Hematopoietic multipotent progenitor cell treated with erythropoietin and hydrocortisone succinate and interleukin-3 and kit ligand, for 17 days (in vitro differentiated cells): ENCODE results near the gene BAAT.

ENCODE experiments used
- DNase-seq: peaks from one replicate; pipeline ENCODE4 v3.0.0-alpha.2; 2015; ENCODE audit warnings: low spot score

The BAAT gene

DNA sequence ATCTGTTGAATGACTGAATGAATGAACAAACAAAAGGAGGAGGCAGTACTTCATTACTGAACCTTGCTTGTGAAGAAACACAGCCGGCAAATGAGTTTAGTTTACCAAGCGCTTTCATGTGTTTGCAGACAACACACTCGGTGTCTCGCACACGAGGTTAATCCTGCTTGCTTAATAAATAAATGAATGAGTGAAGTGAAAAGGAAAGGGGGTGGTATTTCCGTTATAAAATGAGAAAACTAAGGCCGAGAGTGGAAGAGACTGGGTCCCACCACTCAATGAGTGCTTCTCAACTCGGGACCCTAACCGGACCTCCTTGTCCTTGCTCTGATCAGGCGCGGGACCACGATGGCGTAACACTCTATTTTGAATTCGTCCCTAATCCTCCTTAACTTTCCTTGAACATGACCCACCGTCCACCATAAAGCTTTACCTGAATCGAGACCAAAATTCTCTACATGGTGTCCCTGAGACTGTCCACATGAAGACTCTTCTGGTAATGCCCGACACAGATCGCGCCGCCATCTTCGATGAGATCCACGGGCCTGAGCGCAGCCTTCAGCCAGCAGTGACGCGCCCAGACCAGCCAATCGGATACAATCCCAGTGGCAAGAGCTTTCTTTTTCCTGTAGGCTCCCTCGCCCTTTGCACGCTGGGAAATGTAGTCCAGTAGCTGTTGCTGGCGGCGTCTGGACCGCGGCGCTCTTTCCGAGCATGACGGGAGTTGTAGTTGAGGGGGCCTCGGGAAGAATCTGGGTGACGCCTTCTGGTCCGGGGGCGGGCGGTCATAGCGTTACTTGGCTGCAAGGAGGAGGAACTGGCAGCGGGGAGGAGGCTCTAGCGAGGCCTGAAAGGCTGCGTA, 13.5 kb upstream of the BAAT start, which contains the start of the genes MRPL50 and ZNF189:
Gene MRPL50, minus strand, starts transcription at position 551 of the 862 bp plus-strand sequence. Its CDS starts 26 bp downstream, at position 525.
Gene ZNF189, plus strand, starts transcription at position 784 of the 862 bp plus-strand sequence. CDS start 306 bp downstream, outside the sequence.
- DNase-seq = peak; percentile 98

DNA sequence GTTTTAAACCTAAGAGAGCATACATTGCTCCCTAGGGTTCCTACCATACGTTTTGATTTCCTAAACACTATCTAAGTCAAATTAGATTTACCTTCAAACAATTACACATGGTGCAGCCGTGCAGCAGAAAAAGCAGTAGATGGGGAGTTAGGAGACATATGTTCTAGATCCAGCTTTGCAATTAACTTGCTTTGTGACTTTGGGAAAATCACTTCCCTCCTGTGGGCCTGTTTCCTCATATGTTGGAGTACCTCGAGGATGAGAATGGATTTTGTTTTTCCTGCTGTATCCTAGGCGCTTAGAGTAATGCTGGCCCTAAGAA, 12.9 kb upstream of the BAAT start:
- DNase-seq = no peak

DNA sequence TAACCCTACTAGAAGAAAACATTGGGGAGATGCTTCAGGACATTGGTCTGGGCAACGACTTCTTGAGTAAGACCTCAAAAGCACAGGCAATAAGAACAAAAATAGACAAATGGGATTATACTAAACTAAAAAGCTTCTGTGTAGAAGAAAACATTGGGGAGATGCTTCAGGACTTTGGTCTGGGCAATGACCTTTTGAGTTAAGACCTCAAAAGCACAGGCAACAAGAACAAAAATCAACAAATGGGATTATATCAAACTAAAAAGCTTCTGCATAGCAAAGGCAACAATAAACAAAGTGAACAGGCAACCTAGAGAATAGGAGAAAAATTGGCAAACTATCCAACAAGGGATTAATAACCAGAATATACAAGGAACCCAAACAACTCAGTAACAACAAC, 9.9 kb upstream of the BAAT start:
- no peak for DNase-seq

DNA sequence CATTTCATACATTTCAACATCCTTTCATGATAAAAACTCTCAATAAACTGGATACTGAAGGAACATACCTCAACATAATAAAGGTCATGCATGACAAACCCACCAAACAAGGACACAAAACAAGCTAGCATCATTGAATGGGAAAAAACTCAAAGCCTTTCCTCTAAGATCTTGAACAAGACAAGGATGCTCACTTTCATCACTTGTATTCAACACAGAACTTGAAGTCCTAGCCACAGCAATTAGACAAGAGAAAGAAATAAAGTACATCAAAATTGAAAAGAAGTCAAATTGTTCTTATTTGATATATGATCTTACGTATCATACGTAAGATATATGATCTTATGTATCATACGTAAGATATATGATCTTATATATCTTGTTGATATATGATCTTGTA, 8.3 kb upstream of the BAAT start:
- no peak for DNase-seq

DNA sequence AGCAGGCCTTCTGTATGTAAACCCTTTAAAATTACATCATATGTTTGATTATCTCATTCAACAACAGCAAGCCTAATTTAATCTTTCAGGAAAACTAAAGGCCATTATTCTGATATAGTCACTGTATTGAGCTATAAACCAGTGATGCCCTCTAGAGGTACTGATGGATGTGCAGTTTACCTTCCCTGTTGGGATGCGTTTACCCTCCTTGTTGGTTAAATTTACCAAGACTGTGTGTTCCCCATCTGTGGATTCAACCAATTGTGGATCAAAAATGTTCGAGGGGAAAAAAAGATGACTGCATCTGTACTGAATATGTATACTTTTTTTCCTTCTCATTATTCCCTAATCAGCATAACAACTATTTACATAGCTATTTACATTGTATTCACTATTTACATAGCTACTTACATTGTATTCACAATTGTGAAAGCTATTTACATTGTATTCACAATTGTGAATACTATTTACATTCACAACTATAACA, 3.7 kb upstream of the BAAT start:
- peak; percentile 9 for DNase-seq

DNA sequence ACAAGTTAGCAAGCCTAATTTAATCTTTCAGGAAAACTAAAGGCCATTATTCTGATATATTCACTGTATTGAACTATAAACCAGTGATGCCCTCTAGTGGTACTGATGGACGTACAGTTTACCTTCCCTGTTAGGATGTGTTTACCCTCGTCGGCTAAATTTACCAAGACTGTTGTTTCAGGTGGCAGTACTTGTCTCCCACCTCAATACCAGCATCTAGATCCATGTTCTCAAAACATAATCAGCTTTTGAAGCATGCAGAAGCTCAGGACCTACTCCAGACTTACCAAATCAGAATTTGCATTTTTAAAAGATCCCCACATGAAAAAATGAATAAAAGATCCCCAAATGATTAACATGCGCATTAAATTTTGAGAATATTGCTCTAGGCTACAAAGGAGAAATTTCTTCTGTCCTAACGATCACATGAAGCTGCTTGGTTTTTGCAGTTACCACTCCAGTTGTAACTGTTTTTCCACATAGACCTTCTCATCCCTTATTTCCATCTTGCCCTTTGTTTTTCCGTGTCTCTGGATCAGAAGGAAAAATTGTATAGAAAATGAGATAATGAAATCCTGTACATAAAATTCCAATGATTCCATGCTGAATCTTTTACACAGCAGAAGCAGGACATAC, 3.2 kb upstream of the BAAT start:
- peak; percentile 64 for DNase-seq

DNA sequence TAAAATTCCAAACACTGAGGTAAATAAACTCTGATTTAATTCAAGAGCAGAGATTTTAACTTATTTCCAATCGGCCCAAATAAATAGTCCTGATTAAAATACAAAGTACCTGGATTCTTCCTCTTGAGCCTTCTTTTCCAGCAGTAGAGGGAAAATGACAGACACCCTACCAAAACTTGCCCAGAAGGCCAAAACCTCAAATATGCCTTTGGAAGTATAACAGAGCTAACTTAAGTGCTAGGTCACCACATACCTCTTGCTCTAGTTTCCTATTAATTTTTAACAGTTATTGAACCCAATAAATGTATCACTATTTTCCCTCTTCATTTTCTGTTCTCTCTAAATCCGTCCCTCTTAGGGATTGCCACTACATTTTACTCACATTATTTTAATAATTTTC, 1.4 kb downstream of the BAAT start:
- DNase-seq = no peak

DNA sequence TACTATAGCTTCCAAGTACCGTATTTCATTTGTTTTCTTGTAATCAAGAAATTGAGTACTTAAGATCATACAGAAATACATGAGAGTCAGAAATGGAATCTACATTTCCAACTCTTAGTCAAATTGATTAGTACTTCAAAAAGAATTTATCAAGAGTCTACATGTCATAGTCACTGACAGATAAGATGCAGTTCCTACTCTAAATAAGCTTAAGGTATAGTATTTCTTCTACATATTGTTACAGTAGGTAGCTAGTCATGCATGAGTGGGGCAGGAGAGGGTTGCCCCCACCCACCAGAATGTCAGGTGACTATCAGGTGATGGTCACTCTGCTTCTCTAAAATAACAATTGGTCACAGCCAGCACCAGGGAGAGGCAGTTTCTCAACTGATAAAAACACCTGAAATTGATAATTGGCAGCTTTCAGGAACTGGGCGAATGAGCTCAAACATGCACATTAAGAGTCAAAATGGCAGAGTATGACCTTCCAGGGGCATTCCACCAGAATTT, 2.9 kb downstream of the BAAT start:
- DNase-seq = no peak

DNA sequence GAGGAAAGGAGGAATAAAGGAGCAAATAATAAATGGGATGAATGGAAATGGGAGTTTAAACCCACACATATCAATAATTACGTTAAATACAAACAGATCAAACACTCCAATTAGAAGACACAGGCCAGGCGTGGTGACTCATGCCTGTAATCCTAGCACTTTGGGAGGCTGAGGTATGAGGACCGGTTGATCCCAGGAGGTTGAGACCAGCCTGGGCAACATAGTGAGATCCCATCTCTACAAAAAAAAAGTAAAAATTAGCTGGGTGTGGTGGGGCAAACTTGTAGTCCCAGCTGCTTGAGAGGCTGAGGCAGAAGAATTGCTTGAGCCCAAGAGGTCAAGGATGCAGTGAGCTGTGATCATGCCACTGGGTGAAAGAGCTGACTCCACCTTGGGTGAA, 3.7 kb downstream of the BAAT start:
- no peak for DNase-seq

DNA sequence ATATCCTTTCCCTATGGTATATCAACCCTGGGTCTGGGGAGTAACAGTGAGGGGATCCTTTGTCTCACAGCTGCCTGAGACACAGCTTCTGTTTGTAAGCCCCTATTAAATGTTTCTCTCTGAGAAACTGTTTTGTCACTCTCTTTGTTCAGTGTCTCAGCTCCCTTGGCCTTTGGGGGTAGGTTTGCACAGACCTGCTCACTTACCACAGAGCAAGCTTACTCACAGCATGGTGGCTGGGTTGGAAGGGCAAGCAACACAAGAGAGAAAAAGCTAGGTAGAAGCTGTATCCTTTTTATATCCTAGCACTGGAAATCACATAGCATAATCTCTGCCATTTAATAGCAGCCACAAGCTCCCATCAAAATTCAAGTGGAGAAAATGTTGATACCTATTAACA, 4.5 kb downstream of the BAAT start:
- no peak for DNase-seq

DNA sequence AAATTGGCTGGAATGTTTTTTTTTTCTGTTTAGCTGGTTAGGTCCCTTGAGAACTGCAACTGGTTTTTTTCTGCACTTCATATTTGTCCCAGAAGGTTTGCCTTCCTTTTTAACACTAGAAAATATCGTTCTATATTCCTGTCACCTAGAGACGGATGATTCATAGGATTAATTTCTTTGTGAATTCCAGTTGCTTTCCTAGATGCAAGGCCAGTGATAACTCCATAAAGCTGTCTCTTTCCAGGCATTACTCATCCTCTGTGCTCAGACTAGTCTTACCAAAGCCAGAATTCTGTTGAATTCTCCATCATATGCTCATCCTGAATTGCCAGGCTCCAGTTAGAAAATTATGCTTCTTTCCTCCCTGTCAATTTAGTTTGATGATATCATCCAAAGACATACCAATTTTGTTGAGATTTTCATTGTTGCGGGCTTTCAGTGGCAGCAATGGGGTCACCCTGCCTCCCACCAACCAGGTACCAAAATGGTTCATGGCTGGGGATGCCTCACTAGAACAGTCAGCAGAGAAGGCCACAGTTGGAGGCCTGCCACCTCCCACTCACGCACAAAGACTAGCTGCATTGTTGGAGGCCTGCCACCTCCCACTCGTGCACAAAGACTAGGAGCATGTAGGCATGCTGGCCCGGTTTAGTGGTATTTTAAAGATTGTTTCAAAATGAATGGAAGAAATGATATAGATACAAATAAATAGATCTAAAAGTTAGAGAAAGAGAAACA, 8.5 kb downstream of the BAAT start:
- no peak for DNase-seq

DNA sequence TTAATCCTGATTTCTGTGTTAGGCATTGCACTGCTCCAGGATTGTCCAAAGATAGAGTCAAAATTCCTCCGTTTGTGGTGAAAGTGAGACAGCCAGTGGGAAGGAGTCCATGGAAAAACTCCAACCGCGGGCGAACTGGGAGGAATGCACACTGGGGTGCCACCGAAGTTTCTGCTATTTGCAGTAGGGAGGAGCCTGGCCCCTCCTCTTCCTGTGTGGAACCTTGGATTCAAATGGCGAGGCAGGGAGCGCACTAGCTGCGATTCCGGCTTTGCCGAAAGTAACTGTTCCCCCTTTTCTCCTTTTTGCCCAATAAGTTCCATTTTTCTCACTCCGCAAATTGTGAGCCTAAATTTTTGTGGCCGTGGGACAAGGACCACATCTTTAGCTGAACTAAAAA, 9.3 kb downstream of the BAAT start:
- DNase-seq = no peak

DNA sequence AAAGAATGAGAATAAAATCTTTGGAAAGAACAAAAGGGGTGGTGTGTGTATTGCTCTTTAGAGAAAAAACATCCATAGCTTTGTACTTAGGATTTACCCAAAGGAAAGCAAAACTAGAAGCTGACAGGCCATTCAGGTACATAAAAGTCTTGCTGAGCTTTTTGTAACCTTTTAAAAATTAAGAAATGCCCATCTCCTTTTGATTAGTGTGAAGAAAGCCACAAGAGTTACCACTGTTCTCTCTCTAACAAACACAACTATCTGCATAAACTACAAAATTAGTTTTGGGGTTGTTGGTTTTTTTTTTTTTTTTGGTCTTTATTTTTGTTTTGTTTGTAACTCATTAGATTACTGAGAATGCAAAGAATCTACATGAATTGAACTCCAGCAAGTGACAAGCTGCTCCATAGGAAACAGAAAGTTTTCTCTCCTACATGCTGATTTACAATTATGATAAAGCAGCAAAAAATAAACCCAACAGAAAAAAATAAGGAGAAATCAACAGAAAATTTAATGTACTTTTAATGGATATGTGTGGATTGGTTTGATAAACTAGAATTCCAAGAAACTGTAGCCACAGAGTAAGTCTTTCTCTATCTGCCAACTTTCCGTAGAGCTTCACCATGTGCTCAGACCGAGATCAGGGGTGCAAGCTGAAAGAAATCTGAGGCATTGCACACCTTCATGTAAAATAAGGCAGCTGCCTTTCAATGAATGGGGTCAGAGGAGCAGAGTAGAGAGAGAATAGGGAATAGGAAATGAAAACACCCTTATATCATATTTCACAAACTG, 12.3 kb downstream of the BAAT start:
- no peak for DNase-seq

DNA sequence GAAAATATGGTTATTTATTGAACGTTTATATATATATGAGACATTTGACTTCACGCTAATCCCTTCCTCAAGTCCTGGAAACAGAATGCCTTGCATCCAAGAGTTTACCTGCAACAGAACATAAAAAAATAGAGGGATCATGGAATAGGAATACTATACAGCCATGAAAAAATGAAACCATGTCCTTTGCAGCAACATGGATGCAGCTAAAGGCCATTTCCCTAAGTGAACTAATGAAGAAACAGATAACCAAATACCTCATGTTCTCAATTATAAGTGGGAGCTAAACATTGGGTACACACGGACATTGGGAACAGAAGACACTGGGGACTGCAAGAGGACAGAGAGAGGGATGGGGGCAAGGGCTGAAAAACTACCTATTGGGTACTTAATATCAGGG, 13.0 kb downstream of the BAAT start:
- no peak for DNase-seq

DNA sequence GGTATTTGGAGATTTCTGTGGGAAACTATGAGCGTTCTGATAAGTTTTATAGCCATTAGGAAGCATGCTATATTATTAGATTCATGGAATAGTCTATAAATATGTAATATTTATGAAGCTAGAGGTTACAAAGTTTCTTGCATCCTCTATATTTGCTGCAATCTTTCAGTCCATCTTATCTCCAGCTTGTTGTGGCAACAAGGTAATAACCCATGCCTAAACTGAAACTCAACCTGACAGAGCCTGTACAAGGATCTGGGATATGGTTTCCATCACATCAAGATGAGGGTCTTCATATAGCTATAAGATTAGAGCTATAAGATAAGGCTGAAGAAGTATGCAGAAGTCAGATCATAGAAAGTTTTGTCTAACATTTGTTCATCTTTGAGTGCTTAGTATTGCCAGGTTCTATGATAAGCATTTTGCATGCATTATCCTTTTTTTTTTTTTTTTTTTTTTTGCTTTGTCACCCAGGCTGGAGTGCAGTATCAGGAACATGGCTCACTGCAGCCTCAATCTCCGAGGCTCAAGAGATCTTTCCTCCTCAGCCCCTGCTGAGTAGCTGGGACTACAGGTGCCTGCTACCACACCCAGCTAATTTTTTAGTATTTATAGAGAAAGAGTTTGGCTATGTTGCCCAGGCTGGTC, 14.8 kb downstream of the BAAT start:
- no peak for DNase-seq

DNA sequence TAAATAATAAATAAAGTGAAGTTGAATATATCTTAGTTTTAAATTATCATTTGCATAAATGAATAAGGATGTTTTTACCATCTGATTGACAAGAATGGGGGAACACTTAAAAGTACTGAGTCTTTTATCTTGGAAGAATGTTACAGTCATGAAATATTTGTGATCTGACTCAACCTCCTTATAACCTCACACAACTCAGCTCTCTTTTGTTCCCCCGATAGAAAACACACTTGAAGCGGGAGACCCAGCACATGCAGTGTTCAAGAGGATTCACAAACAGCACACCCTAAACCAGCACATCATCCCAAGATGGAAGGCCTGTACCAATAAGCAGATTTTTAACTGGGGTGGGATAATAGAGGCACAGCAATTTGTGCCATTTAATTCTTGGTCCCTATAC, 15.5 kb downstream of the BAAT start:
- no peak for DNase-seq

DNA sequence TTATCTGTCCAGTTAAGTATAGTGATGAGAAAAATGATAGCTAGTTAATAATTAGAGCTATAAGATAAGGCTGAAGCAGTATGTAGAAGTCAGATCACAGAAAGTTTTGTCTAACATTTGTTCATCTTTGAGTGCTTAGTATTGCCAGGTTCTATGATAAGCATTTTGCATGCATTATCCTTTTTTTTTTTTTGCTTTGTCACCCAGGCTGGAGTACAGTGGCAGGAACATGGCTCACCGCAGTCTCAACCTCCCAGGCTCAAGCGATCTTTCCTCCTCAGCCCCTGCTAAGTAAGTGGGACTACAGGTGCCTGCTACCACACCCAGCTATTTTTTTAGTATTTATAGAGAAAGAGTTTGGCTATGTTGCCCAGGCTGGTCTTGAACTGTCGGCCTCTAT, 17.5 kb downstream of the BAAT start:
- no peak for DNase-seq

DNA sequence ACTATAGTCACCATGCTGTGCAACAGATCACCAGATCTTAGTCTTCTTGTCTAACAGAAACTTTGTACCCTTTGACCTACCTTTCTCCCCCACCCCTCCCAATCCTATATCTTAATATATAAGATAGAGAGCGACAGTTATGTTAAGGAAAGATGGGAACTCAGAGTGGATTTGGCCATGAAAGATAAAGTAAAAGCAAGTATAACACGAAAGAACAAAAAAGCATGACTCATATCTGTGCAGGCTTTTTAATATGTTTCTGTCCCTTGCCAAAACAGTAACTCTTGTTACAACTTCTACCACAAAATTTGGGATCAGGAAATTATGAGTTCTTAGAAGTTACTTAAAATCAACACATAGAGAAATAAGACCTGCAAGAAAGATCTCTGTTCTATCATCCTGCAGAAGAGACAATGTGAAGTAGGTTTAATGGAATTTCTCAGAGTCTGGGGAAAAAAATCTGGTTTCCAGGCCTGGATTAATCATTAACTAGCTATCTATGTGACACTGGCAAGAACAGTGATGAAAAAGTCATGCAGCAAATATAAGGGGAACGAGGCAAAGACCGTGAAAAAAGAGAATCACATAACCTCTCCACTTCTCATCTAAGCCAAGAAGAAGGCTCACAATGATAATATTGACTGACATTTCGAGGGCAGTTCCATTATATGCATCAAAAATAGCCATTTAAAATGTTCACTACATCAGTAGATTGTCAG, 18.6 kb downstream of the BAAT start:
- DNase-seq = no peak

DNA sequence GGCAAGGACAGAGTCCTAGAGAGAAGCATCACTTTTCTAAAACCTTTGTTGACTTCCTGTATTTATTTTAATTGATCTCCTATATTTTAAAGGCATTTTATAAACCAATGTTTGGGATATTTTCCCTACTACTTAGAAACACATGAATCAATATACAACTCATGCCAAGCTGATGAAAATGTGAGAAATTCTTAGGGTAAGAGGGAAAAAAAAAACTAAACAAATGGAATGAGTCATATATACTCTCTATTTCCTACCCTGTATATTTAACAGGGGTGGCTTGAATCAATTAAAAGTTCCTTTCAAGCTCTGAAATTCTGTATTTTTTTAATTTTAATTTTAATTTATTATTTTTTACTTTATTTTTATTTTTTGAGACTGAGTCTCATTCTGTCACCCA, 19.6 kb downstream of the BAAT start:
- DNase-seq = no peak

DNA sequence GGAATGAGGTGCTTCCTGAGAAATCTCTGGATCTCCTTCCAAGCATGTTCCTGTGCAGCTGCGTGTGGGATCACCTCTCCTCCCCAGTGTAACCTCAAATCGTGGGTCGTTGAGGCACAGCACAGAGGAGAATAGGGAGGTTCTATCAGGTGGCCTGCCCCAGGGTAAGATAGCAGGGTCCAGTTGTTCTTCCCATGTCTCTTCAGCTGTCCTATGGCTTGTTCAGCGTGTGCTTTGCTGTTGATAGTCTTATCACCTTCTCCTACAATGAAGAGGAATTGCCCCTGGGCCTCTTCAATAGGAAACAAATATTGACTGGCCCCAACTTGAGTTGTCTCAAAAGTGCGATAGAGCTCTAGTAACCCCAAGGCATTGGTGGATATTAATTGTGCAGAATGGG, 22.4 kb downstream of the BAAT start:
- DNase-seq = no peak

DNA sequence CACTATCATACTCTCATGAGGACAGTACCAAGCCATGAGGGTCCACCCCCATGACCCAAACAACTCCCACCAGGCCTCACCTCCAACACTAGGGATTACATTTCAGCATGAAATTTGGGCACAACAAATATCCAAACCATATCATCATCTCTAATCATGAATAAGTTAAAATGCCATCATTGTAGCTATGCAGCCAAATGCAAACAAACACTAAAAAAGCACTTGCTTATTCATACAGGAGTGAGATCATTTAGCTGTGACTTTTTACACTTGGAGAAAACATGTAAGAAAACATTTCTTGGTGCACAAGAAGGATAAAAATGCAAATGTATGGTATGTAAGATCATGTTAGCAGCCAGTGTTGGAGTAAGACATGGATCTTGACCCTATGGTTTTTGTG, 24.2 kb downstream of the BAAT start:
- no peak for DNase-seq
